H1 (cell line): ENCODE data around the gene NCAM1. TPM values are rescaled to one million over a fixed set of nuclear protein-coding genes. Genes with fewer than 3 reads are reported as not detected.
A peak's percentile ranks its signal among the peaks of the same experiment; 100 is the strongest.

Experiments used
- CTCF ChIA-PET: fragments of 300-600 bp; sonication (Branson Sonifier 250); formaldehyde crosslinking; loops from one replicate; lab custom pipeline; 2021; ENCODE audit not compliant: partially characterized antibody; lab: Charles Lee
- POLR2A ChIA-PET: fragments of 300-600 bp; sonication (Branson Sonifier 250); formaldehyde crosslinking; loops from one replicate; lab custom pipeline; 2021; ENCODE audit warnings: inconsistent platforms; ENCODE audit not compliant: partially characterized antibody; lab: Charles Lee
- DNase-seq, 2 experiments: peaks; one replicate each; pipeline versions ENCODE4 v3.0.0 to v3.0.0-alpha.2; 2010 to 2022; ENCODE audit warnings: low spot score in 2 of 2, low read depth in 1 of 2, mixed read lengths in 1 of 2
- FAIRE-seq: peaks from 2 replicates; lab custom pipeline; 2011; peaks lifted over from hg19 to GRCh38; lab: Jason Lieb, UNC
- H2AFZ ChIP-seq: 2 replicates; pipeline ENCODE4 v1.8.1; 2012; ENCODE audit warnings: low read length, inconsistent platforms
- H2AK5ac ChIP-seq: 2 replicates; pipeline ENCODE4 v1.6.1; 2013; ENCODE audit warnings: low read depth, low read length
- H2BK120ac ChIP-seq: replicated peaks from 2 replicates; pipeline ENCODE3; 2013; ENCODE audit warnings: low read depth, low read length, inconsistent platforms
- H2BK12ac ChIP-seq: 2 replicates; pipeline ENCODE4 v1.6.1; 2013; ENCODE audit warnings: low read depth, low read length
- H2BK15ac ChIP-seq: 2 replicates; pipeline ENCODE4 v1.6.1; 2013; ENCODE audit warnings: low read length
- H2BK20ac ChIP-seq: 2 replicates; pipeline ENCODE4 v1.6.1; 2013; ENCODE audit warnings: low read length
- H2BK5ac ChIP-seq: 2 replicates; pipeline ENCODE4 v1.6.1; 2013; ENCODE audit warnings: low read depth, low read length
- H3K14ac ChIP-seq: 2 replicates; pipeline ENCODE4 v1.6.1; 2013; ENCODE audit warnings: inconsistent platforms; ENCODE audit not compliant: insufficient read length
- H3K18ac ChIP-seq: 2 replicates; pipeline ENCODE4 v1.6.1; 2013; ENCODE audit warnings: low read length; ENCODE audit errors: extremely low read depth
- H3K23ac ChIP-seq: 2 replicates; pipeline ENCODE4 v1.6.1; 2013; ENCODE audit warnings: inconsistent platforms; ENCODE audit not compliant: insufficient read length
- H3K23me2 ChIP-seq: 2 replicates; pipeline ENCODE4 v1.6.1; 2013; ENCODE audit warnings: low read depth, low read length
- H3K27ac ChIP-seq: 2 replicates; pipeline ENCODE4 v1.6.1; 2011; ENCODE audit warnings: low read depth, low read length, inconsistent platforms
- H3K27me3 ChIP-seq, 4 experiments: replicated peaks in 1 of 4; 1 replicate in 1 of 4; 2 replicates in 3 of 4; pipeline versions ENCODE4 v1.6.1 to v1.8.1; 2011 to 2013; ENCODE audit warnings: low read length in 3 of 4, mild to moderate bottlenecking in 3 of 4, inconsistent platforms in 2 of 4, mixed read lengths in 2 of 4, moderate library complexity in 1 of 4; ENCODE audit not compliant: control insufficient read depth in 3 of 4, insufficient read depth in 3 of 4; ENCODE audit errors: extremely low read depth in 1 of 4
- H3K36me3 ChIP-seq, 4 experiments: 2 replicates each; pipeline versions ENCODE4 v1.6.1 to v1.8.1; 2011 to 2013; ENCODE audit warnings: mild to moderate bottlenecking in 4 of 4, low read length in 3 of 4, moderate library complexity in 2 of 4, control low read depth in 1 of 4, inconsistent platforms in 1 of 4; ENCODE audit not compliant: insufficient read depth in 4 of 4, control insufficient read depth in 2 of 4
- H3K4ac ChIP-seq: replicated peaks from 2 replicates; pipeline ENCODE3; 2013; ENCODE audit warnings: low read length, low read depth, mixed read lengths, inconsistent platforms; ENCODE audit not compliant: insufficient read length
- H3K4me1 ChIP-seq, 4 experiments: replicated peaks in 1 of 4; 1 replicate in 1 of 4; 2 replicates in 3 of 4; pipeline versions ENCODE4 v1.6.1 to v1.8.1; 2011 to 2013; ENCODE audit warnings: low read length in 3 of 4, inconsistent platforms in 2 of 4, mixed read lengths in 1 of 4; ENCODE audit not compliant: insufficient read depth in 4 of 4, control insufficient read depth in 3 of 4
- H3K4me2 ChIP-seq, 2 experiments: 2 replicates each; pipeline versions ENCODE4 v1.6.1 to v1.8.1; 2011 to 2013; ENCODE audit warnings: low read depth in 2 of 2, low read length in 2 of 2, control low read depth in 1 of 2, inconsistent platforms in 1 of 2, mild to moderate bottlenecking in 1 of 2; ENCODE audit not compliant: insufficient read depth in 1 of 2
- H3K4me3 ChIP-seq, 4 experiments: fragments of 200-600, 300-600 bp in 1 of 4; sonication (generic), shearing (Covaris generic), sonication (Bioruptor Twin) in 1 of 4; 2 replicates each; pipeline versions ENCODE4 v1.5.1 to v1.8.1; 2011 to 2016; ENCODE audit warnings: low read length in 4 of 4, low read depth in 3 of 4, control low read depth in 2 of 4, inconsistent platforms in 2 of 4, mild to moderate bottlenecking in 2 of 4, mixed read lengths in 1 of 4, moderate library complexity in 1 of 4; ENCODE audit not compliant: insufficient read depth in 2 of 4; ENCODE audit errors: extremely low read depth in 1 of 4
- H3K56ac ChIP-seq: replicated peaks from 2 replicates; pipeline ENCODE3; 2013; ENCODE audit warnings: low read depth, mild to moderate bottlenecking, mixed read lengths, low read length, inconsistent platforms; ENCODE audit not compliant: insufficient read length
- H3K79me1 ChIP-seq: 2 replicates; pipeline ENCODE4 v1.6.1; 2013; ENCODE audit warnings: low read depth, low read length, control low read depth
- H3K79me2 ChIP-seq, 2 experiments: 2 replicates each; pipeline versions ENCODE4 v1.6.1 to v1.8.1; 2012 to 2013; ENCODE audit warnings: low read length in 2 of 2, mild to moderate bottlenecking in 2 of 2, inconsistent platforms in 1 of 2; ENCODE audit not compliant: insufficient read depth in 2 of 2, control insufficient read depth in 1 of 2
- H3K9ac ChIP-seq, 4 experiments: replicated peaks in 1 of 4; 1 replicate in 1 of 4; 2 replicates in 3 of 4; pipeline versions ENCODE4 v1.6.1 to v1.8.1; 2011 to 2013; ENCODE audit warnings: low read depth in 3 of 4, low read length in 3 of 4, control low read depth in 2 of 4, mild to moderate bottlenecking in 2 of 4, moderate library complexity in 2 of 4, inconsistent platforms in 1 of 4; ENCODE audit errors: extremely low read depth in 1 of 4
- H3K9me3 ChIP-seq, 2 experiments: 2 replicates each; pipeline versions ENCODE4 v1.6.1 to v1.8.1; 2012 to 2013; ENCODE audit warnings: mild to moderate bottlenecking in 2 of 2, moderate library complexity in 2 of 2, control low read depth in 1 of 2, inconsistent platforms in 1 of 2, low read depth in 1 of 2, low read length in 1 of 2, mixed read lengths in 1 of 2; ENCODE audit not compliant: insufficient read depth in 2 of 2
- H4K20me1 ChIP-seq, 2 experiments: replicated peaks in 1 of 2; 2 replicates each; pipeline versions ENCODE3 to v1.8.1; 2011 to 2013; ENCODE audit warnings: inconsistent platforms in 2 of 2, low read length in 2 of 2, mild to moderate bottlenecking in 1 of 2; ENCODE audit not compliant: insufficient read depth in 2 of 2, control insufficient read depth in 1 of 2
- H4K5ac ChIP-seq: 2 replicates; pipeline ENCODE4 v1.6.1; 2013; ENCODE audit warnings: low read length, low read depth, mixed read lengths, inconsistent platforms; ENCODE audit not compliant: insufficient read length
- H4K8ac ChIP-seq: 2 replicates; pipeline ENCODE4 v1.8.0; 2013; ENCODE audit warnings: mild to moderate bottlenecking, moderate library complexity, low read length, inconsistent platforms; ENCODE audit not compliant: insufficient read depth; ENCODE audit errors: extremely low read depth
- H4K91ac ChIP-seq: replicated peaks from 2 replicates; pipeline ENCODE3; 2013; ENCODE audit warnings: low read length, mixed read lengths, inconsistent platforms; ENCODE audit not compliant: insufficient read length
- POU5F1 ChIP-seq: IDR thresholded peaks from 2 replicates; pipeline ENCODE4 v1.6.1; 2011; ENCODE audit warnings: low read depth, mild to moderate bottlenecking, low read length, moderate library complexity
- WGBS, 2 experiments: shearing (Covaris generic) in 1 of 2; methylation state at CpG; one replicate each; pipeline versions ENCODE4 v1.1.6 to v1.1.7; 2013 to 2015; ENCODE audit warnings: low lambda C conversion rate in 2 of 2, mixed read lengths in 2 of 2, inconsistent platforms in 1 of 2, low coverage in 1 of 2, missing lambda C conversion rate in 1 of 2; ENCODE audit not compliant: insufficient replicate concordance in 2 of 2, insufficient coverage in 1 of 2, insufficient read length in 1 of 2; ENCODE audit errors: extremely low coverage in 1 of 2, missing lambda C conversion rate in 1 of 2; 5-methylcytosine and 5-hydroxymethylcytosine counted together
- polyA plus RNA-seq, 7 experiments: library from polyadenylated mRNA; depleted of rRNA in 3 of 7; stranded (reverse) in 5 of 7; unstranded in 2 of 7; fragments of >200 nt in 5 of 7; fragments of 200-250 nt in 2 of 7; gene quantifications; 1 replicate in 5 of 7; 2 replicates in 1 of 7; 4 replicates in 1 of 7; pipeline versions ENCODE4 v1.2.1 to v1.2.3, GENCODE V29; 2011 to 2013; ENCODE audit warnings: missing spikeins in 2 of 7, mixed read lengths in 2 of 7
- total RNA-seq: library from RNA; stranded (reverse); fragmentation: NEBNext Ultra II Directional; extraction: Animal tissue kit (Norgen Biotek cat#: 25700); gene quantifications from 2 replicates; pipeline ENCODE4 v1.2.1, GENCODE V29; 2021

Gene NCAM1
- total and polyA plus RNA-seq, 2 of the 8 experiments (the other 6 are each of a cell fraction or from before 2014, with no cell fraction given) = 3.1 to 4.3 TPM

GRCh38 chr11:113167599-113167998 is 206.4 kb downstream of the NCAM1 start:
- H3K4me2 ChIP-seq = no peak overlapping the region
- 87% methylated on average over 6 of the region's 6 CpGs; no CpG with 5 or more reads in 1 of the 2 experiments for WGBS, 2 experiments
- no peak overlapping the region for H2BK15ac ChIP-seq
- H2BK12ac ChIP-seq = no peak overlapping the region
- no peak overlapping the region for H3K18ac ChIP-seq
- H3K27me3 ChIP-seq = no peaks in the 10 kb centered on the region
- H2AFZ ChIP-seq = no peak overlapping the region
- H3K4me1 ChIP-seq = 0 out of 7 replicates have a peak, but pooled peaks cover 0 to 1% (median 0%) of the 10 kb centered on the region in 4 experiments
- no peaks in the 10 kb centered on the region for H4K20me1 ChIP-seq
- no peak overlapping the region for H2BK5ac ChIP-seq
- H3K9ac ChIP-seq = no peak overlapping the region
- H4K91ac ChIP-seq = no peak overlapping the region
- no peak overlapping the region for H3K14ac ChIP-seq
- H3K36me3 ChIP-seq = no peaks in the 10 kb centered on the region; a peak in 1 of 8 replicates
- H3K23ac ChIP-seq = no peak overlapping the region
- no peak overlapping the region for H4K5ac ChIP-seq
- ChIA-PET POLR2A (no interaction called here), CTCF (no interaction called here)
- H2BK120ac ChIP-seq = no peak overlapping the region
- no peak overlapping the region for H3K4ac ChIP-seq
- H2BK20ac ChIP-seq = no peak overlapping the region
- H3K9me3 ChIP-seq = no peaks in the 10 kb centered on the region
- FAIRE-seq (no peak), DNase-seq (no peak)
- no peak overlapping the region for H2AK5ac ChIP-seq
- no peaks in the 10 kb centered on the region; the same call in 1 of the 2 replicates for H3K23me2 ChIP-seq
- H3K79me1 ChIP-seq = no peaks in the 10 kb centered on the region
- no peaks in the 10 kb centered on the region for H3K79me2 ChIP-seq
- H3K27ac ChIP-seq = no peak overlapping the region
- H3K4me3 ChIP-seq = no peak overlapping the region
- no peak overlapping the region for H3K56ac ChIP-seq
- H4K8ac ChIP-seq = peak overlapping the region; percentile 35; the same call in 1 of the 2 replicates
- TF ChIP-seq POU5F1 = no peak
